Large intestine (tissue), 3 donors: ENCODE results near the gene ACOT2. TPM values are rescaled to one million over a fixed set of nuclear protein-coding genes. Genes with fewer than 3 reads are reported as not detected.
"Not testable (repeated sequence)": the region's sequence is repeated elsewhere in the genome, so short reads cannot be mapped to it uniquely, and the experiment has no call there.

ENCODE experiments used
- DNase-seq, 2 donors: peaks; one replicate each; pipeline versions ENCODE4 v3.0.0 to v3.0.0-alpha.2; 2013
- H3K27ac ChIP-seq: one replicate; pipeline ENCODE4 v1.5.1; 2013; ENCODE audit warnings: low read length
- H3K27me3 ChIP-seq: 2 replicates; pipeline ENCODE4 v1.6.1; 2013; ENCODE audit warnings: low read length; ENCODE audit not compliant: control insufficient read depth, insufficient read depth
- H3K36me3 ChIP-seq: 2 replicates; pipeline ENCODE4 v1.6.1; 2013; ENCODE audit warnings: low read length; ENCODE audit not compliant: control insufficient read depth, insufficient read depth
- H3K4me1 ChIP-seq: one replicate; pipeline ENCODE4 v1.6.1; 2013; ENCODE audit warnings: low read length; ENCODE audit not compliant: control insufficient read depth, insufficient read depth
- H3K4me3 ChIP-seq: one replicate; pipeline ENCODE4 v1.5.1; 2013; ENCODE audit warnings: low read length
- H3K9me3 ChIP-seq: one replicate; pipeline ENCODE4 v1.6.1; 2013; ENCODE audit warnings: mild to moderate bottlenecking, low read depth, low read length, moderate library complexity; ENCODE audit not compliant: control insufficient read depth
- WGBS: methylation state at CpG from one replicate; pipeline ENCODE4 v1.1.5; 2013; ENCODE audit warnings: low lambda C conversion rate; ENCODE audit not compliant: insufficient coverage; 5-methylcytosine and 5-hydroxymethylcytosine counted together
- polyA plus RNA-seq: library from polyadenylated mRNA; unstranded; fragments of 120-200 nt; gene quantifications from one replicate; pipeline ENCODE4 v1.2.1, GENCODE V29; 2013

Gene ACOT2
- polyA plus RNA-seq, 1 donor = 37.2 TPM

- no peak overlapping the region for H3K4me3 ChIP-seq
- no CpG with 5 or more reads among the region's 7 CpGs for WGBS
- DNase-seq = no peak
- no peak overlapping the region for H3K27ac ChIP-seq
- peaks cover 10% of the 10 kb centered on the region for H3K9me3 ChIP-seq
- peaks cover 17% of the 10 kb centered on the region for H3K4me1 ChIP-seq
- no peaks in the 10 kb centered on the region for H3K27me3 ChIP-seq
- no peaks in the 10 kb centered on the region for H3K36me3 ChIP-seq
Observed at GRCh38 chr14:73567358-73567757, 1.7 kb upstream of the ACOT2 start.

DNA sequence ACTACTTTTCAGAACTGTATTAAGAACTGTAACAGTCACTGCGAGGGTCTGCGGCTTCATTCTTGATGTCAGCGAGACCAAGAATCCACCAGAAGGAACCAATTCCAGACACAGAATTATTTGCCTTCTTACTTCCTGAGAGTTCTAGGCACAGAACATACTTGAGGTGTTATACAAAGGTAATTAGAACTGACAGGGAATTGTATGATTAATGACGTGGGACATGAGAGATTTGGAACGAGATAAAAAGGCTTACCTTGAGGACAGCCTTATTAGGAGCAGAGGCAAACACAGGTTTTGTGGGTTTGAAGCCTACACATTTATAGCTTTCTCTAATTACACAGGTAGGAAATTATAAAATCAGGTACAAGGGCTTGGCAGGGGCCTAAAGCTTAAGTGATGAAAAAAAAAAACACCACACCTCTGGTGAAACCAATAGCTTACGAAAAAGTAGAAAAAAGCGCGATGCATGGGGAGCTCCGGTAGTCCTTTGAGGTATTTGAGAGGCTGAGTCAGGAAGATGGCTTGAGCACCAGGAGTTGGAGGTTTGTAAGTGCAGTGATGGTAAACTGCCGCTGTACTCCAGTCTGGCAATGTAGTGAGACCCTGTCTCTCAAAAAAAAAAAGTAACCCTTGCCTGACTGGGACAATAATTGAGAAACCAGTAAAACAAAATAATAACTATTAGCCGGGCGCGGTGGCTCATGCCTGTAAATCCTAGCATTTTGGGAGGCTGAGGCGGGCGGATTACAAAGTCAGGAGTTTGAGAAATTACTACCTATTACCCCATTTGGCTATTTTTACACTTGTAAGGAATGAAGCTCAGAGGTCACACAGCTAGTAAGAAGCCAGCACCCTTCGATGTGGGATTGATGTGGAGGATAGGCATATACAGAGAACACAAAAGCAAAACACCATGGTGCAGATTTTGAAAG lies 795 bp upstream of the ACOT2 start:
- Histone ChIP-seq H3K36me3 (no peaks in the 10 kb centered on the region), H3K27ac (peak overlapping the region; percentile 90), H3K4me1 (peaks cover 17% of the 10 kb centered on the region), H3K4me3 (peak overlapping the region; percentile 54), H3K27me3 (no peaks in the 10 kb centered on the region), H3K9me3 (peaks cover 8% of the 10 kb centered on the region)
- DNase-seq = peak in 1 of 2 donors; percentile 23
- WGBS = 93% methylated on average over 6 of the region's 16 CpGs

GRCh38 chr14:73568886-73569184 lies 178 bp upstream of the ACOT2 start:
- DNase-seq, H3K27me3 ChIP-seq, H3K9me3 ChIP-seq, H3K36me3 ChIP-seq: not testable (repeated sequence)
- no CpG with 5 or more reads among the region's 4 CpGs for WGBS
- Histone ChIP-seq H3K4me3 (peak overlapping the region; percentile 54), H3K4me1 (peaks cover 17% of the 10 kb centered on the region), H3K27ac (peak overlapping the region; percentile 90)

DNA sequence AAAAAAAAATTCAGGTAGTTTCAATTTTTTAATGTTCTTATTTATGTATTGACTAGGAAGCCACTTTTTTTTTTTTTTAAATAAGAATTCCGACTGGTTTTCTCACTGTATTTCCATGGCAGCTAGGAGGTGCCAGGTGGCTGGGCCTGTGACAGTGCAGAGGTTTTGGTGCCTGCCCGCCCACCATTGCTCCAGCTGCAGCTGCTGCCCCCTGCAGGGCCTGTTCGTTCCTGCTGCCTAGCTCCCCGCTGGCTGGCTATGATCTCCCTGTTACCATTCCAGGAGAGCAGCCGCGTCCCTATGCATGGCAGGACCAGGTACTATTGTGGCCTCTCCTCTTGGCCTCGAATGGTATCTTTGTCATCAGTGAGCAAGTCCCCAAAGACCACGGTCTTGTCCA lies 1.9 kb downstream of the ACOT2 start:
- no CpG with 5 or more reads among the region's 8 CpGs for WGBS
- not testable (repeated sequence) for H3K27me3 ChIP-seq, H3K9me3 ChIP-seq, H3K36me3 ChIP-seq, H3K4me3 ChIP-seq, H3K27ac ChIP-seq
- H3K4me1 ChIP-seq = peaks cover 17% of the 10 kb centered on the region
- peak in 1 of 2 donors; percentile 54 for DNase-seq

- not testable (repeated sequence) for DNase-seq, H3K4me1 ChIP-seq, H3K27me3 ChIP-seq, H3K27ac ChIP-seq, H3K4me3 ChIP-seq, H3K9me3 ChIP-seq
- WGBS = no CpG with 5 or more reads among the region's 5 CpGs
- H3K36me3 ChIP-seq = peaks cover 15% of the 10 kb centered on the region
Observed at GRCh38 chr14:73573034-73573433, 4.0 kb downstream of the ACOT2 start.

- H3K36me3 ChIP-seq = peaks cover 20% of the 10 kb centered on the region
- H3K9me3 ChIP-seq, H3K4me1 ChIP-seq, H3K4me3 ChIP-seq, H3K27ac ChIP-seq, DNase-seq, H3K27me3 ChIP-seq: not testable (repeated sequence)
- WGBS = no CpG with 5 or more reads among the region's 4 CpGs
Observed at GRCh38 chr14:73573740-73574139, 4.7 kb downstream of the ACOT2 start.

DNA sequence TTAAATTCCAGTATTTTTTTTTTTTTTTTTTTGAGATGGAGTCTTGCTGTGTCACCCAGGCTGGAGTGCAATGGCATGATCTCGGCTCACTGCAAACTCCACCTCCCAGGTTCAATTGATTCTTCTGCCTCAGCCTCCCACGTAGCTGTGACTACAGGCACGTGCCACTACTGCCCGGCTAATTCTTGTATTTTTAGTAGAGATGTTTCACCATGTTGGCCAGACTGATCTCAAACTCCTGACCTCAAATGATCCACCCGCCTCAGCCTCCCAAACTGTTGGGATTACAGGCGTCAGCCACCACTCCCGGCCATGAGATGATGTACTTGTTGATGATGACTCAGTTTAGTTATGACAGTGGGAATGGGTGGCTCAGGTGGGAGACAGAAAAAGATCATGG lies 5.2 kb downstream of the ACOT2 start:
- peaks cover 22% of the 10 kb centered on the region for H3K36me3 ChIP-seq
- not testable (repeated sequence) for H3K4me1 ChIP-seq, H3K27ac ChIP-seq, H3K9me3 ChIP-seq, H3K4me3 ChIP-seq, H3K27me3 ChIP-seq, DNase-seq
- no CpG with 5 or more reads among the region's 7 CpGs for WGBS

GRCh38 chr14:73576391-73576790 lies 7.4 kb downstream of the ACOT2 start:
- H3K4me3 ChIP-seq = no peak overlapping the region

DNA sequence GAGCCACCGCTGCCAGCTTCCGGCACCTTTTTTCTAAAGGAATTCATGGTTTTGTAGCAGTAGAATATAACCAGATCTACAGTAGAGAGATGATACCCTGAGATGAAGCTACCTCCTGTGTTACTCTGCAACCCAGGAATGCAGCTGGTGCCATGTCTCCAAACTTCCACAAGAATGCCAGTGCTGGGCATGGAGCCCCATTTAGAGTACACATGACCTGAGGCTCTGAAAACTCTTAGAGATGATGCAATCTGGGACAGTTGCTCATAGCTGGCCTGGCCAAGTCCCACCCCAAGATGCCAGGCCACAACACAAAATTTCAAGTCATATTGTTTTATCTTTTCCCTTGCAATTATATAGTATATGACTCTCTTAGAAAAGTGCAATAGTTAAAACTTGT lies 8.2 kb downstream of the ACOT2 start:
- DNase-seq, H3K27me3 ChIP-seq: not testable (repeated sequence)

More at GRCh38 chr14:73576391-73576790, 7.4 kb downstream of the ACOT2 start:
- Histone ChIP-seq H3K4me1 (no peaks in the 10 kb centered on the region), H3K27me3 (no peaks in the 10 kb centered on the region), H3K27ac (no peak overlapping the region), H3K9me3 (no peaks in the 10 kb centered on the region), H3K36me3 (peaks cover 24% of the 10 kb centered on the region)
- no peak for DNase-seq
- WGBS = no CpG with 5 or more reads among the region's 3 CpGs

GRCh38 chr14:73582102-73582979 lies 13.3 kb downstream of the ACOT2 start:
- not testable (repeated sequence) for H3K4me3 ChIP-seq, DNase-seq, H3K27me3 ChIP-seq, H3K9me3 ChIP-seq, H3K27ac ChIP-seq, H3K4me1 ChIP-seq
- 100% methylated on average over 2 of the region's 11 CpGs for WGBS
- peaks cover 11% of the 10 kb centered on the region for H3K36me3 ChIP-seq

More for the DNA sequence above, 8.2 kb downstream of the ACOT2 start:
- not testable (repeated sequence) for H3K4me3 ChIP-seq, H3K27ac ChIP-seq, H3K4me1 ChIP-seq, H3K9me3 ChIP-seq
- peaks cover 24% of the 10 kb centered on the region for H3K36me3 ChIP-seq
- WGBS = no CpG with 5 or more reads among the region's 2 CpGs
